ENCODE measurements around the gene STING1. TPM values are rescaled to one million over a fixed set of nuclear protein-coding genes. Genes with fewer than 3 reads are reported as not detected.

STING1 gene
- total RNA-seq, 1 experiment from 2014 or later = 22.8 TPM

GRCh38 chr5:139438707-139439012 is 43.9 kb downstream of the STING1 start:
- ATAC-seq (0 out of 2 replicates have a peak, but pooled peaks have one; percentile 5), DNase-seq (ENCODE audit: low read depth, low spot score) (no peak)
- Histone ChIP-seq H3K27me3 (ENCODE audit: control insufficient read depth, insufficient read depth, low read length) (no peaks in the 10 kb centered on the region; the same call in 1 of the 2 replicates), H3K36me3 (ENCODE audit: control insufficient read depth, insufficient read depth, low read length) (no peaks in the 10 kb centered on the region), H3K27ac (ENCODE audit: low read length) (peak overlapping the region; percentile 30; the same call in 1 of the 2 replicates), H3K4me1 (ENCODE audit: control insufficient read depth, insufficient read depth, low read length) (peaks cover 3% of the 10 kb centered on the region; the same call in 1 of the 2 replicates), H3K9me3 (ENCODE audit: control insufficient read depth, insufficient read depth, low read depth, low read length) (no peaks in the 10 kb centered on the region), H3K4me3 (ENCODE audit: low read depth in 2 of 2, low read length in 2 of 2) (peak overlapping the region; percentile 79 to 94)
- no TSS peak for BruUV-seq (replicated peaks)
- intact Hi-C loops (cut with micrococcal nuclease; ENCODE audit: unreplicated experiment) (no loop called here), in situ Hi-C loops (cut with HindIII; ENCODE audit: low pct_unique_long_range_greater_than_20kb, low sequenced_read_pairs) (no loop called here)
- ChIA-PET CTCF (interaction anchor here (0.6 to 0.7 kb wide), 2 partner anchors 43 to 94 kb away, joined by 3 to 8 read pairs; no protein-coding TSS in a partner anchor), POLR2A (no interaction called here)
- no peak for TF ChIP-seq SIN3A (IDR thresholded peaks at IDR 0.05; ENCODE audit: borderline replicate concordance, insufficient read depth, low read depth, low read length)
- TF ChIP-seq CTCF (IDR thresholded peaks at IDR 0.05) = no peak
- TF ChIP-seq POLR2AphosphoS5 (IDR thresholded peaks at IDR 0.05; ENCODE audit: low read depth, low read length) = no peak
- TF ChIP-seq REST (IDR thresholded peaks at IDR 0.05; ENCODE audit: insufficient read depth in 1 of 2, low read depth in 2 of 2, low read length in 1 of 2) = no peak
- TF ChIP-seq TCF7L2 (IDR thresholded peaks at IDR 0.05; ENCODE audit: low read depth, low read length) = no peak

GRCh38 chr5:139435676-139436075 is 46.9 kb downstream of the STING1 start:
- ATAC-seq = no peak
- no TSS peak for BruUV-seq (replicated peaks)
- DNase-seq (ENCODE audit: low read depth, low spot score) = no peak
- POLR2A ChIA-PET = interaction anchor here (0.6 kb wide), 2 partner anchors 197 to 860 kb away, joined by 6 read pairs; no protein-coding TSS in a partner anchor
- H3K36me3 ChIP-seq (ENCODE audit: control insufficient read depth, insufficient read depth, low read length) = no peaks in the 10 kb centered on the region
- in situ Hi-C loops (cut with HindIII; ENCODE audit: low pct_unique_long_range_greater_than_20kb, low sequenced_read_pairs) = no loop called here
- CTCF ChIA-PET = interaction anchor here (0.6 kb wide), 1 partner anchor 30 kb away, joined by 3 read pairs; no protein-coding TSS in a partner anchor
- no peak overlapping the region for H3K27ac ChIP-seq (ENCODE audit: low read length)
- peaks cover 3% of the 10 kb centered on the region; the same call in 1 of the 2 replicates for H3K4me1 ChIP-seq (ENCODE audit: control insufficient read depth, insufficient read depth, low read length)
- no peaks in the 10 kb centered on the region for H3K27me3 ChIP-seq (ENCODE audit: control insufficient read depth, insufficient read depth, low read length)
- no peaks in the 10 kb centered on the region for H3K9me3 ChIP-seq (ENCODE audit: control insufficient read depth, insufficient read depth, low read depth, low read length)
- TF ChIP-seq CTCF (IDR thresholded peaks at IDR 0.05) (no peak), SIN3A (IDR thresholded peaks at IDR 0.05; ENCODE audit: borderline replicate concordance, insufficient read depth, low read depth, low read length) (no peak), REST (IDR thresholded peaks at IDR 0.05; ENCODE audit: insufficient read depth in 1 of 2, low read depth in 2 of 2, low read length in 1 of 2) (no peak), TCF7L2 (IDR thresholded peaks at IDR 0.05; ENCODE audit: low read depth, low read length) (no peak)
- no peak overlapping the region for H3K4me3 ChIP-seq (ENCODE audit: low read depth in 2 of 2, low read length in 2 of 2)
- intact Hi-C loops (cut with micrococcal nuclease; ENCODE audit: unreplicated experiment) = no loop called here
